ENCODE results near the gene ZDHHC4.

Gene ZDHHC4

GRCh38 chr7:6577369-6578113, at the start of gene ZDHHC4:
Gene ZDHHC4 (plus strand): TSS chr7:6577454. CDS start chr7:6580562, 3,108 bp downstream.
- peak in 57 of 58 donors; percentile 27 to 90 (median 78) for DNase-seq

- DNase-seq: no peak
Observed at GRCh38 chr7:6528401-6529130, 48.7 kb upstream of the ZDHHC4 start.

- no peak for DNase-seq
Observed at GRCh38 chr7:6529643-6530042, 47.6 kb upstream of the ZDHHC4 start.

- DNase-seq: peak in 1 of 58 donors; percentile 11
Observed at GRCh38 chr7:6530626-6531491, 46.4 kb upstream of the ZDHHC4 start.

GRCh38 chr7:6531492-6532279, 45.6 kb upstream of the ZDHHC4 start:
- DNase-seq: no peak

GRCh38 chr7:6532516-6532915, 44.7 kb upstream of the ZDHHC4 start:
- peak in 4 of 58 donors; percentile 5 to 8 (median 6) for DNase-seq

GRCh38 chr7:6533893-6534495, 43.3 kb upstream of the ZDHHC4 start:
- DNase-seq: no peak

GRCh38 chr7:6536262-6537260, 40.7 kb upstream of the ZDHHC4 start:
- peak in 18 of 58 donors; percentile 5 to 44 (median 16) for DNase-seq

- no peak for DNase-seq
Observed at GRCh38 chr7:6542368-6542767, 34.9 kb upstream of the ZDHHC4 start.

GRCh38 chr7:6545398-6546126, 31.7 kb upstream of the ZDHHC4 start:
- peak in 3 of 58 donors; percentile 14 to 32 (median 21) for DNase-seq

GRCh38 chr7:6546498-6547251, 30.6 kb upstream of the ZDHHC4 start:
- DNase-seq: no peak

- no peak for DNase-seq
Observed at GRCh38 chr7:6547400-6547799, 29.9 kb upstream of the ZDHHC4 start.

- no peak for DNase-seq
Observed at GRCh38 chr7:6551016-6551511, 26.2 kb upstream of the ZDHHC4 start, which contains the start of gene GRID2IP. Gene GRID2IP (minus strand): TSS chr7:6551461. CDS start chr7:6551436, 25 bp downstream.

- no peak for DNase-seq
Observed at GRCh38 chr7:6553448-6554044, 23.7 kb upstream of the ZDHHC4 start.

- no peak for DNase-seq
Observed at GRCh38 chr7:6554848-6555247, 22.4 kb upstream of the ZDHHC4 start.

GRCh38 chr7:6556196-6556595, 21.1 kb upstream of the ZDHHC4 start:
- no peak for DNase-seq

GRCh38 chr7:6558837-6559236, 18.4 kb upstream of the ZDHHC4 start:
- DNase-seq: no peak
